ENCODE data around the gene TRMT10A. TPM values are rescaled to one million over a fixed set of nuclear protein-coding genes. Genes with fewer than 3 reads are reported as not detected.

Gene TRMT10A
- total RNA-seq, 4 donors from 2014 or later, result 6.0 to 8.1 (median 6.8) TPM; not detected in 1

GRCh38 chr4:99610605-99611175, 46.9 kb upstream of the TRMT10A start:
- Histone ChIP-seq H3K9me3 (no peaks in the 10 kb centered on the region), H3K36me3 (no peaks in the 10 kb centered on the region), H3K4me3 (no peak overlapping the region), H3K4me1 (peaks cover 0 to 3% (median 0%) of the 10 kb centered on the region in 4 donors), H3K27ac (no peak overlapping the region), H3K27me3 (no peaks in the 10 kb centered on the region)
- DNase-seq, result no peak
- in situ Hi-C loops (cut with MboI; ENCODE audit: low pct_ligation_motif_present in 1 of 4, low pct_unique_long_range_greater_than_20kb in 1 of 4, low sequenced_read_pairs in 3 of 4) (no loop called here), intact Hi-C loops (cut with DNase I; ENCODE audit: low total_unique reads) (no loop called here)
- 77 to 79% methylated on average over 4 to 5 of the region's 5 CpGs for WGBS, 2 donors (ENCODE audit: low coverage in 1 of 2)
- no peak for TF ChIP-seq POLR2A (IDR thresholded peaks at IDR 0.05)
- TF ChIP-seq EP300 (IDR thresholded peaks at IDR 0.05; ENCODE audit: low read depth), result no peak
- no peak for TF ChIP-seq POLR2AphosphoS5 (IDR thresholded peaks at IDR 0.05)
- TF ChIP-seq CTCF (IDR thresholded peaks at IDR 0.05), result no peak

DNA sequence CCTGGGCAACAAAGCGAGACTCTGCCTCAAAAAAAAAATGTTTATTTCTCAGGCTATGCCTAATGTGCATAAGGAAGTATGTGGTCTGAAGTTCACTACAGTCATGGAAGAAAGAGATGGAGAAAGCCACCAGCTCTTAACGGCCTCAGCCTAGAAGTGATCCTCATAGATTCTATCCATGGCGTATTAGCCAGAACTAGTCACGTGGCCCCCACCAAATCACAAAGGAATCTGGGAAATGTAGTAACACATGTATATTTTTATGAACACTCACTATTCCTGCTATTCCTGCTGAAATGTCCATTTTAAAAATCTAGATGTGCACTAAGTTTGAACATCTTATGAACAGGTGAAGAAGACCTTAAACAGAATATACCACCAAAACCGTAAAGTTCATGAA, 44.6 kb upstream of the TRMT10A start:
- Histone ChIP-seq H3K27ac (no peak overlapping the region), H3K9me3 (no peaks in the 10 kb centered on the region), H3K27me3 (no peaks in the 10 kb centered on the region), H3K4me3 (no peak overlapping the region), H3K36me3 (no peaks in the 10 kb centered on the region), H3K4me1 (no peaks in the 10 kb centered on the region)
- no peak for DNase-seq
- 73 to 80% methylated on average over 3 to 5 of the region's 5 CpGs for WGBS, 2 donors (ENCODE audit: low coverage in 1 of 2)
- TF ChIP-seq POLR2A (IDR thresholded peaks at IDR 0.05), result no peak
- TF ChIP-seq POLR2AphosphoS5 (IDR thresholded peaks at IDR 0.05), result no peak
- TF ChIP-seq CTCF (IDR thresholded peaks at IDR 0.05), result no peak
- no peak for TF ChIP-seq EP300 (IDR thresholded peaks at IDR 0.05; ENCODE audit: low read depth)
- intact Hi-C loops (cut with DNase I; ENCODE audit: low total_unique reads) (no loop called here), in situ Hi-C loops (cut with MboI; ENCODE audit: low pct_ligation_motif_present in 1 of 4, low pct_unique_long_range_greater_than_20kb in 1 of 4, low sequenced_read_pairs in 3 of 4) (no loop called here)

GRCh38 chr4:99606716-99607115, 42.9 kb upstream of the TRMT10A start:
- intact Hi-C loops (cut with DNase I; ENCODE audit: low total_unique reads) (no loop called here), in situ Hi-C loops (cut with MboI; ENCODE audit: low pct_ligation_motif_present in 1 of 4, low pct_unique_long_range_greater_than_20kb in 1 of 4, low sequenced_read_pairs in 3 of 4) (no loop called here)
- Histone ChIP-seq H3K27me3 (no peaks in the 10 kb centered on the region), H3K27ac (no peak overlapping the region), H3K9me3 (no peaks in the 10 kb centered on the region), H3K36me3 (no peaks in the 10 kb centered on the region), H3K4me1 (no peaks in the 10 kb centered on the region), H3K4me3 (no peak overlapping the region)
- no peak for DNase-seq
- TF ChIP-seq POLR2A (IDR thresholded peaks at IDR 0.05), result no peak
- no peak for TF ChIP-seq CTCF (IDR thresholded peaks at IDR 0.05)
- no peak for TF ChIP-seq EP300 (IDR thresholded peaks at IDR 0.05; ENCODE audit: low read depth)
- no peak for TF ChIP-seq POLR2AphosphoS5 (IDR thresholded peaks at IDR 0.05)
- 69 to 92% methylated on average over 2 of the region's 2 CpGs for WGBS, 2 donors (ENCODE audit: low coverage in 1 of 2)

GRCh38 chr4:99594818-99595217, 31.0 kb upstream of the TRMT10A start:
- TF ChIP-seq POLR2A (IDR thresholded peaks at IDR 0.05) (no peak), CTCF (IDR thresholded peaks at IDR 0.05) (no peak), EP300 (IDR thresholded peaks at IDR 0.05; ENCODE audit: low read depth) (no peak), POLR2AphosphoS5 (IDR thresholded peaks at IDR 0.05) (no peak)
- H3K27me3 ChIP-seq, result no peaks in the 10 kb centered on the region

More at GRCh38 chr4:99594818-99595217, 31.0 kb upstream of the TRMT10A start:
- H3K4me1 ChIP-seq, result no peaks in the 10 kb centered on the region
- intact Hi-C loops (cut with DNase I; ENCODE audit: low total_unique reads), result no loop called here
- no peak overlapping the region for H3K27ac ChIP-seq
- no peaks in the 10 kb centered on the region for H3K9me3 ChIP-seq
- no peak for DNase-seq
- H3K4me3 ChIP-seq, result no peak overlapping the region
- H3K36me3 ChIP-seq, result no peaks in the 10 kb centered on the region
- 92 to 100% methylated on average over 1 to 2 of the region's 2 CpGs for WGBS, 2 donors (ENCODE audit: low coverage in 1 of 2)
- in situ Hi-C loops (cut with MboI; ENCODE audit: low pct_ligation_motif_present in 1 of 4, low pct_unique_long_range_greater_than_20kb in 1 of 4, low sequenced_read_pairs in 3 of 4), result no loop called here

All from transverse colon (tissue), 4 donors.